GM18526 (cell line): ENCODE results near the gene POMGNT2.

Experiments used
- POLR2A ChIP-seq: IDR thresholded peaks from 3 replicates; pipeline ENCODE4 v1.6.1; 2011; ENCODE audit not compliant: insufficient read length; ENCODE audit errors: extremely low read depth

The POMGNT2 gene

DNA sequence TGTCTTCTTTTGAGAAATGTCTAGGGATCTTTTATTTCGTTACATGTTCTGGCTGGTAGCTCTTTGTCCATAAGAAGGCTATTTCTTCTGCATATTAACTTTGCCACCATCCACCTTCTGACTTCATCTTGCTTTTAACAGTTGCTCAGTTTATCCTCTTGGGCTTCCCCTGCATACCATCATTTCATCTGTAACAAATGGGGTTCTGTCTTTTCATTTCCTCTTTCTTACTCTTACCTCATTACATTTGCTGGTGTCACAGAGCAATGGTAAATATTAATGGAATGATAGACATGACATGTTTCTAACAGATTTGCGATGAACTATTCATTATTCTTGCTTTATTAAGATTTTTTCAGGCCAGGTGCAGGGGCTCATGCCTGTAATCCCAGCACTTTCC, 64.4 kb downstream of the POMGNT2 start:
- TF ChIP-seq POLR2A, result no peak

GRCh38 chr3:43038010-43038409, 67.9 kb downstream of the POMGNT2 start:
- TF ChIP-seq POLR2A, result no peak

- no peak for TF ChIP-seq POLR2A
These were observed 69.1 kb downstream of the POMGNT2 start for GRCh38 chr3:43036621-43037423.

GRCh38 chr3:43035801-43036365, 70.0 kb downstream of the POMGNT2 start:
- TF ChIP-seq POLR2A, result no peak

- TF ChIP-seq POLR2A, result no peak
These were observed 71.0 kb downstream of the POMGNT2 start for GRCh38 chr3:43034911-43035310.

DNA sequence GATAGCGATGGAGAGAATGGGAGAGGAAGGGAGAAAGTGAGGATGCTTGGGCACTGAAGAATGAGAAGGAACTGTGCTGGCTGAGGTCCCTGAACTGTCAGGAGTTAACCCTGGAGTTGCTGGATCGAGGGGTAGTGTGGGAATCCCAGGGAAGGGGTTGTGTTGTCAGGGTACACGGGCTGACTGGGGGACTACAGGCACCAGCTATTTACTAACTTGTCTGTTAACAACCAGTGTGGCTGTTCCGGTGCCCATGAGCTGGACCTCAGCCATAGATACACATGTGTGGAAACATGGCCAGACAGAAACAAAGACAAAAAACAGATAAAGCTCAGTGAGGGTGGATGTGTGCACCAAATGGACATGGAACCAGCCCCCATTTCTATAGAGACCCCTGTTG, 71.7 kb downstream of the POMGNT2 start:
- no peak for TF ChIP-seq POLR2A

- no peak for TF ChIP-seq POLR2A
These were observed 72.9 kb downstream of the POMGNT2 start for GRCh38 chr3:43032646-43033628.

DNA sequence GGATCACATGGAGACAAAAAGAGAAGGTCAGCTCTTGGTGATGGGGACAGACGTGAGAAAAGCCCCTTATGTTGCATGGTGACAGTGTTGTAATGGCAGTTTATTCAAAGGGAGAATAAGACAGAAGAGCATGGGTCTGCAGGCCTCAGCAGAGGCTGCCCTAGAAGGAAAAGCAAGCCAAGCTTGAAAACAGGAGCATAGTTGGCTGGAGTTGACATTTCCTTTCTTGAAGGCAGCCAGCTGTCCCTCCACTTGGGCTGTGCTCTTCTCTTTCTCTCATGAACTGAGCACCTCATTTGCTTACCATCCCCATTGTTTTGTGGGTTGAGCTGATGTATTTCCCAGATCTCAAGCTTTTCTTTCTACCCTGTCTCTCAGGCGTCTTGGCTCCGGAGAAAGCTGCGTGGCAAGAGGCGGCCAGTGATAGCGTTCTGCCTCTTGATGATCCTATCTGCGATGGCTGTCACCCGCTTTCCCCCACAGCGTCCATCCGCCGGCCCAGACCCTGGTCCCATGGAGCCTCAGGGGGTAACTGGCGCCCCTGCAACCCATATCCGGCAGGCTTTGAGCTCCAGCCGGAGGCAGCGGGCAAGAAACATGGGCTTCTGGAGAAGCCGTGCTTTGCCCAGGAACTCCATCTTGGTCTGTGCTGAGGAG, 73.9 kb downstream of the POMGNT2 start:
- TF ChIP-seq POLR2A, result no peak

GRCh38 chr3:43031485-43031884, 74.4 kb downstream of the POMGNT2 start:
- no peak for TF ChIP-seq POLR2A

- TF ChIP-seq POLR2A, result no peak
These were observed 75.5 kb downstream of the POMGNT2 start for GRCh38 chr3:43030162-43030935.
